Measurements from ENCODE around the gene CLDN6.

Gene CLDN6

GRCh38 chr16:3027489-3027795 lies 9.5 kb upstream of the CLDN6 start:
- no peak overlapping the region for H3K4me3 ChIP-seq (ENCODE audit: low read depth, low read length)
- H3K14ac ChIP-seq (ENCODE audit: low read length): no peak overlapping the region
- H3K4ac ChIP-seq (ENCODE audit: low read depth, low read length): no peak overlapping the region
- no peak for DNase-seq
- peaks cover 25 to 27% of the 10 kb centered on the region in 2 experiments for H3K36me3 ChIP-seq (ENCODE audit: control insufficient read depth in 1 of 2, insufficient read depth in 2 of 2, low read length in 2 of 2)
- no peak overlapping the region for H3K23ac ChIP-seq (ENCODE audit: low read length)
- no peak overlapping the region for H3K18ac ChIP-seq (ENCODE audit: low read length)
- no peak overlapping the region for H2BK12ac ChIP-seq (ENCODE audit: low read length)
- H2AFZ ChIP-seq (ENCODE audit: insufficient read depth, low read length, poor library complexity): no peak overlapping the region
- WGBS (ENCODE audit: extremely low coverage, insufficient coverage, insufficient read length): no CpG with 5 or more reads among the region's 8 CpGs
- no peak overlapping the region for H3K4me2 ChIP-seq (ENCODE audit: low read length)
- no peak overlapping the region for H4K8ac ChIP-seq (ENCODE audit: low read depth, low read length)
- peaks cover 11% of the 10 kb centered on the region for H3K79me2 ChIP-seq (ENCODE audit: control insufficient read depth, insufficient read depth, low read length, poor library complexity)
- H3K27me3 ChIP-seq (ENCODE audit: insufficient read depth, low read length): no peaks in the 10 kb centered on the region
- no peaks in the 10 kb centered on the region for H3K9me3 ChIP-seq (ENCODE audit: insufficient read depth, low read depth, low read length)
- peak overlapping the region; percentile 16 for H2AK5ac ChIP-seq (ENCODE audit: low read length)
- no peak overlapping the region for H3K9ac ChIP-seq (ENCODE audit: low read length)
- no peak overlapping the region for H4K91ac ChIP-seq (ENCODE audit: low read depth, low read length)
- H3K27ac ChIP-seq (ENCODE audit: low read depth, low read length): no peak overlapping the region
- peaks cover 15% of the 10 kb centered on the region for H3K79me1 ChIP-seq (ENCODE audit: low read length)
- H4K12ac ChIP-seq (ENCODE audit: low read depth, low read length): no peak overlapping the region
- H2BK5ac ChIP-seq (ENCODE audit: low read depth, low read length, poor library complexity): no peak overlapping the region
- H2BK120ac ChIP-seq (ENCODE audit: insufficient read depth, low read length, poor library complexity): no peak overlapping the region
- H3K4me1 ChIP-seq (ENCODE audit: control insufficient read depth in 1 of 2, insufficient read depth in 2 of 2, low read length in 2 of 2): peaks cover 16 to 19% of the 10 kb centered on the region in 2 experiments

- no peak overlapping the region for H3K23ac ChIP-seq (ENCODE audit: low read length)
- H3K18ac ChIP-seq (ENCODE audit: low read length): no peak overlapping the region
- H3K9me3 ChIP-seq (ENCODE audit: insufficient read depth, low read depth, low read length): no peaks in the 10 kb centered on the region
- WGBS (ENCODE audit: extremely low coverage, insufficient coverage, insufficient read length): no CpG with 5 or more reads among the region's 24 CpGs
- peaks cover 13% of the 10 kb centered on the region for H3K79me2 ChIP-seq (ENCODE audit: control insufficient read depth, insufficient read depth, low read length, poor library complexity)
- no peak overlapping the region for H3K14ac ChIP-seq (ENCODE audit: low read length)
- peaks cover 28 to 31% of the 10 kb centered on the region in 2 experiments for H3K36me3 ChIP-seq (ENCODE audit: control insufficient read depth in 1 of 2, insufficient read depth in 2 of 2, low read length in 2 of 2)
- no peak for DNase-seq
- H3K4me1 ChIP-seq (ENCODE audit: control insufficient read depth in 1 of 2, insufficient read depth in 2 of 2, low read length in 2 of 2): peaks cover 16 to 19% of the 10 kb centered on the region in 2 experiments
- H2BK120ac ChIP-seq (ENCODE audit: insufficient read depth, low read length, poor library complexity): no peak overlapping the region
- no peak overlapping the region for H2BK12ac ChIP-seq (ENCODE audit: low read length)
- H2AFZ ChIP-seq (ENCODE audit: insufficient read depth, low read length, poor library complexity): no peak overlapping the region
- H3K27ac ChIP-seq (ENCODE audit: low read depth, low read length): no peak overlapping the region
- H3K4me2 ChIP-seq (ENCODE audit: low read length): no peak overlapping the region
- no peaks in the 10 kb centered on the region for H3K27me3 ChIP-seq (ENCODE audit: insufficient read depth, low read length)
- no peak overlapping the region for H2BK5ac ChIP-seq (ENCODE audit: low read depth, low read length, poor library complexity)
- H4K8ac ChIP-seq (ENCODE audit: low read depth, low read length): no peak overlapping the region
- peaks cover 19% of the 10 kb centered on the region for H3K79me1 ChIP-seq (ENCODE audit: low read length)
- H2AK5ac ChIP-seq (ENCODE audit: low read length): peak overlapping the region; percentile 16
- H3K9ac ChIP-seq (ENCODE audit: low read length): no peak overlapping the region
- no peak overlapping the region for H4K91ac ChIP-seq (ENCODE audit: low read depth, low read length)
- peak overlapping the region; percentile 14 for H3K4me3 ChIP-seq (ENCODE audit: low read depth, low read length)
- no peak overlapping the region for H3K4ac ChIP-seq (ENCODE audit: low read depth, low read length)
- H4K12ac ChIP-seq (ENCODE audit: low read depth, low read length): no peak overlapping the region
These were observed 8.9 kb upstream of the CLDN6 start for GRCh38 chr16:3026609-3027488.

- no peak overlapping the region for H4K91ac ChIP-seq (ENCODE audit: low read depth, low read length)
- H4K8ac ChIP-seq (ENCODE audit: low read depth, low read length): no peak overlapping the region
- no peak overlapping the region for H4K12ac ChIP-seq (ENCODE audit: low read depth, low read length)
- no peaks in the 10 kb centered on the region for H3K27me3 ChIP-seq (ENCODE audit: insufficient read depth, low read length)
- H3K79me1 ChIP-seq (ENCODE audit: low read length): peaks cover 27% of the 10 kb centered on the region
- H3K23ac ChIP-seq (ENCODE audit: low read length): no peak overlapping the region
- H3K14ac ChIP-seq (ENCODE audit: low read length): no peak overlapping the region
- H3K27ac ChIP-seq (ENCODE audit: low read depth, low read length): no peak overlapping the region
- H3K4me2 ChIP-seq (ENCODE audit: low read length): no peak overlapping the region
- H2AK5ac ChIP-seq (ENCODE audit: low read length): no peak overlapping the region
- H3K9me3 ChIP-seq (ENCODE audit: insufficient read depth, low read depth, low read length): no peaks in the 10 kb centered on the region
- no peak overlapping the region for H3K18ac ChIP-seq (ENCODE audit: low read length)
- H3K9ac ChIP-seq (ENCODE audit: low read length): no peak overlapping the region
- no peak overlapping the region for H2BK12ac ChIP-seq (ENCODE audit: low read length)
- peaks cover 19% of the 10 kb centered on the region for H3K79me2 ChIP-seq (ENCODE audit: control insufficient read depth, insufficient read depth, low read length, poor library complexity)
- no peak overlapping the region for H3K4me3 ChIP-seq (ENCODE audit: low read depth, low read length)
- no peak for DNase-seq
- H2BK5ac ChIP-seq (ENCODE audit: low read depth, low read length, poor library complexity): no peak overlapping the region
- H2BK120ac ChIP-seq (ENCODE audit: insufficient read depth, low read length, poor library complexity): no peak overlapping the region
- H3K36me3 ChIP-seq (ENCODE audit: control insufficient read depth in 1 of 2, insufficient read depth in 2 of 2, low read length in 2 of 2): peaks cover 33 to 36% of the 10 kb centered on the region in 2 experiments
- H2AFZ ChIP-seq (ENCODE audit: insufficient read depth, low read length, poor library complexity): no peak overlapping the region
- no peak overlapping the region for H3K4ac ChIP-seq (ENCODE audit: low read depth, low read length)
- WGBS (ENCODE audit: extremely low coverage, insufficient coverage, insufficient read length): no CpG with 5 or more reads among the region's 8 CpGs
- peaks cover 15 to 16% of the 10 kb centered on the region in 2 experiments for H3K4me1 ChIP-seq (ENCODE audit: control insufficient read depth in 1 of 2, insufficient read depth in 2 of 2, low read length in 2 of 2)
These were observed 8.0 kb upstream of the CLDN6 start for GRCh38 chr16:3026003-3026378.

- no peak overlapping the region for H3K14ac ChIP-seq (ENCODE audit: low read length)
- no peak overlapping the region for H4K12ac ChIP-seq (ENCODE audit: low read depth, low read length)
- no peak overlapping the region for H3K9ac ChIP-seq (ENCODE audit: low read length)
- H3K9me3 ChIP-seq (ENCODE audit: insufficient read depth, low read depth, low read length): no peaks in the 10 kb centered on the region
- H3K23ac ChIP-seq (ENCODE audit: low read length): no peak overlapping the region
- H3K4me2 ChIP-seq (ENCODE audit: low read length): no peak overlapping the region
- H3K4ac ChIP-seq (ENCODE audit: low read depth, low read length): no peak overlapping the region
- peaks cover 33 to 36% of the 10 kb centered on the region in 2 experiments for H3K36me3 ChIP-seq (ENCODE audit: control insufficient read depth in 1 of 2, insufficient read depth in 2 of 2, low read length in 2 of 2)
- H4K8ac ChIP-seq (ENCODE audit: low read depth, low read length): no peak overlapping the region
- no peak overlapping the region for H2BK120ac ChIP-seq (ENCODE audit: insufficient read depth, low read length, poor library complexity)
- no peak overlapping the region for H3K4me3 ChIP-seq (ENCODE audit: low read depth, low read length)
- H3K27me3 ChIP-seq (ENCODE audit: insufficient read depth, low read length): no peaks in the 10 kb centered on the region
- H2BK5ac ChIP-seq (ENCODE audit: low read depth, low read length, poor library complexity): no peak overlapping the region
- no CpG with 5 or more reads among the region's 18 CpGs for WGBS (ENCODE audit: extremely low coverage, insufficient coverage, insufficient read length)
- H3K79me1 ChIP-seq (ENCODE audit: low read length): peaks cover 32% of the 10 kb centered on the region
- no peak overlapping the region for H2BK12ac ChIP-seq (ENCODE audit: low read length)
- H3K18ac ChIP-seq (ENCODE audit: low read length): no peak overlapping the region
- H3K79me2 ChIP-seq (ENCODE audit: control insufficient read depth, insufficient read depth, low read length, poor library complexity): peaks cover 24% of the 10 kb centered on the region
- H3K27ac ChIP-seq (ENCODE audit: low read depth, low read length): no peak overlapping the region
- no peak for DNase-seq
- no peak overlapping the region for H2AFZ ChIP-seq (ENCODE audit: insufficient read depth, low read length, poor library complexity)
- H4K91ac ChIP-seq (ENCODE audit: low read depth, low read length): no peak overlapping the region
- no peak overlapping the region for H2AK5ac ChIP-seq (ENCODE audit: low read length)
- peaks cover 15 to 16% of the 10 kb centered on the region in 2 experiments for H3K4me1 ChIP-seq (ENCODE audit: control insufficient read depth in 1 of 2, insufficient read depth in 2 of 2, low read length in 2 of 2)
These were observed 7.3 kb upstream of the CLDN6 start for GRCh38 chr16:3025032-3026002.
